Testis (tissue), 3 donors: Measurements from ENCODE around the gene KRT28. TPM values are rescaled to one million over a fixed set of nuclear protein-coding genes. Genes with fewer than 3 reads are reported as not detected.
"Not testable (repeated sequence)": the region's sequence is repeated elsewhere in the genome, so short reads cannot be mapped to it uniquely, and the experiment has no call there.

Experiments used
- DNase-seq: peaks from one replicate; pipeline ENCODE4 v3.0.0-alpha.2; 2019
- H3K27ac ChIP-seq, 2 donors: fragments of 200-600 bp; sonication (generic); one replicate each; pipeline ENCODE4 v1.5.1; 2019
- H3K27me3 ChIP-seq: fragments of 200-600 bp; sonication (generic); one replicate; pipeline ENCODE4 v1.5.1; 2019
- H3K36me3 ChIP-seq: fragments of 200-600 bp; sonication (generic); one replicate; pipeline ENCODE4 v1.5.1; 2017; ENCODE audit warnings: low read depth; ENCODE audit errors: missing control alignments
- H3K4me1 ChIP-seq: fragments of 200-600 bp; sonication (generic); one replicate; pipeline ENCODE4 v1.5.1; 2019
- H3K4me3 ChIP-seq, 2 donors: fragments of 200-600 bp; sonication (generic); one replicate each; pipeline ENCODE4 v1.5.1; 2017 to 2019
- H3K9me3 ChIP-seq: fragments of 200-600 bp; sonication (generic); one replicate; pipeline ENCODE4 v1.5.1; 2017
- POLR2A ChIP-seq: fragments of 450-650 bp; IDR thresholded peaks from one replicate; pipeline ENCODE4 v1.6.1; 2017; ENCODE audit warnings: antibody characterized with exemption, mild to moderate bottlenecking, moderate library complexity
- WGBS, 2 donors: methylation state at CpG; one replicate each; pipeline ENCODE4 v1.1.5; 2018; 5-methylcytosine and 5-hydroxymethylcytosine counted together
- intact Hi-C: fragments of 100-400 bp; cut with DNase I; formaldehyde crosslinking; loops from one replicate; pipeline ENCODE4 v1.15.1; 2023; ENCODE audit warnings: low total_unique reads
- polyA plus RNA-seq: library from polyadenylated mRNA; stranded (reverse); fragments of 350-450 nt; fragmentation: Illumina TruSeq; extraction: RNeasy Lipid Tissue Mini Kit (QIAGEN cat#74804); gene quantifications from one replicate; pipeline ENCODE4 v1.2.3, GENCODE V29; 2014; ENCODE audit warnings: low read depth, low replicate concordance; ENCODE audit not compliant: insufficient read depth
- total RNA-seq, 2 donors: library from RNA; depleted of rRNA; stranded (reverse); fragments of >200 nt; gene quantifications; one replicate each; pipeline ENCODE4 v1.2.3, GENCODE V29; 2016
- TF ChIP-seq, protein P1 (sequence below), 3 experiments: fragments of 450-650 bp in 2 of 3; fragments of 200-600 bp in 1 of 3; sonication (generic) in 1 of 3; IDR thresholded peaks; one replicate each; pipeline ENCODE4 v1.5.1; 2016 to 2019; ENCODE audit warnings: antibody characterized with exemption in 3 of 3, mild to moderate bottlenecking in 2 of 3, moderate library complexity in 1 of 3

KRT28 gene
- total and polyA plus RNA-seq, 3 donors from 2014 or later = 0.37 to 0.87 (median 0.43) TPM

DNA sequence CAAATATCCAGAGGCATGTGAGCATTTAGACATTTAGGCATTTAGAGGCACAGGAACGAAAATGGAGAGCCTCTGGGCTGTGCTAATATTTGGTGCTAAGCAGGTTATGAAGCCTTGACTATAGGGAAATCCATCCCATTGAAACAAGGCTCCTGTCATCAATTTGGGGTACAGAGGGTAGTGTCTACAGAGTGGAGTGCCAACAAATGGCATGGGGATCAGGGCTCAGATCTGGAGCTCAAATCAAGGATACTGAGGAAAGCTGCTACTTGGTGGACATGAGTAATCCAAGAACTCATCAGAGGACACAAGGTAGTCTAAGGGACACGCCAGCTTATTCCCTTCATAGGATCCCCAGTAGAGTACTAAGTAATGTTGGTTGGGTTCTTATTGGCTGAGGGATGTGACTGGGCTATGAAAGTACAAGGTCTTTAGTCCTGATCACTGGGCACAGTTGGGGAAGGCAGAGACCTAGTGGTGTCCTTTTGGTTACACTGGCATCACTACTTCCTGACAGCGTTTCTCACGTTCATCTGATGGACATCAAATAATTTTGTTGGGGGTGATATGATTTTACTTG, 17.4 kb upstream of the KRT28 start:
- no peak overlapping the region for H3K4me3 ChIP-seq
- no peak overlapping the region for H3K27ac ChIP-seq
- H3K27me3 ChIP-seq = no peaks in the 10 kb centered on the region
- no peak for TF ChIP-seq POLR2A
- TF ChIP-seq, protein P1, sequence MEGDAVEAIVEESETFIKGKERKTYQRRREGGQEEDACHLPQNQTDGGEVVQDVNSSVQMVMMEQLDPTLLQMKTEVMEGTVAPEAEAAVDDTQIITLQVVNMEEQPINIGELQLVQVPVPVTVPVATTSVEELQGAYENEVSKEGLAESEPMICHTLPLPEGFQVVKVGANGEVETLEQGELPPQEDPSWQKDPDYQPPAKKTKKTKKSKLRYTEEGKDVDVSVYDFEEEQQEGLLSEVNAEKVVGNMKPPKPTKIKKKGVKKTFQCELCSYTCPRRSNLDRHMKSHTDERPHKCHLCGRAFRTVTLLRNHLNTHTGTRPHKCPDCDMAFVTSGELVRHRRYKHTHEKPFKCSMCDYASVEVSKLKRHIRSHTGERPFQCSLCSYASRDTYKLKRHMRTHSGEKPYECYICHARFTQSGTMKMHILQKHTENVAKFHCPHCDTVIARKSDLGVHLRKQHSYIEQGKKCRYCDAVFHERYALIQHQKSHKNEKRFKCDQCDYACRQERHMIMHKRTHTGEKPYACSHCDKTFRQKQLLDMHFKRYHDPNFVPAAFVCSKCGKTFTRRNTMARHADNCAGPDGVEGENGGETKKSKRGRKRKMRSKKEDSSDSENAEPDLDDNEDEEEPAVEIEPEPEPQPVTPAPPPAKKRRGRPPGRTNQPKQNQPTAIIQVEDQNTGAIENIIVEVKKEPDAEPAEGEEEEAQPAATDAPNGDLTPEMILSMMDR (IDR thresholded peaks at IDR 0.05) = no peak
- no peaks in the 10 kb centered on the region for H3K9me3 ChIP-seq
- peaks cover 31% of the 10 kb centered on the region for H3K4me1 ChIP-seq
- WGBS, 2 donors = 91% methylated on average over 4 of the region's 4 CpGs
- H3K36me3 ChIP-seq = no peaks in the 10 kb centered on the region
- intact Hi-C loops = no loop called here
- no peak for DNase-seq

DNA sequence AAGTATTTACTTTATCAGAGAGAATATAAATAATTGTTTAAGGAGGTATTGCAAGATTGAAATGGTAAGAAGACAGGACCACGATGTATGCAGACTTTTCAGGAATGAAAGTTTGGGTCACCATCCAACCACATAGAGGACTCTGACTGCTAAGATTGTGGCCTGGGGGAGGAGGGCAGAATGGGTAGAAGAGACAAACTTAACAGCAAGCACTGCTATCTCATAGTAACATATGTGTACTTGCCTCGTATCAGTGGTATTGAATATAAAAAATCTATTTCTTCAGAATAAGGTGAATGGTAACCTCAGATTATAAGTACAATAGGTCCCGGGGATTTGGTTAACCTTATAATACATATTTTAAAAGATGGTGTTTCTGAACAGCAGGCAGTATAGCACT, 16.8 kb upstream of the KRT28 start:
- no peak overlapping the region for H3K27ac ChIP-seq
- H3K36me3 ChIP-seq = no peaks in the 10 kb centered on the region
- H3K4me1 ChIP-seq = peaks cover 25% of the 10 kb centered on the region
- H3K9me3 ChIP-seq = no peaks in the 10 kb centered on the region
- H3K27me3 ChIP-seq = no peaks in the 10 kb centered on the region
- TF ChIP-seq, protein P1 (IDR thresholded peaks at IDR 0.05) = no peak
- TF ChIP-seq POLR2A = no peak
- no peak overlapping the region for H3K4me3 ChIP-seq
- intact Hi-C loops = no loop called here
- DNase-seq = no peak
- WGBS, 2 donors = 82 to 92% methylated on average over 3 of the region's 3 CpGs

DNA sequence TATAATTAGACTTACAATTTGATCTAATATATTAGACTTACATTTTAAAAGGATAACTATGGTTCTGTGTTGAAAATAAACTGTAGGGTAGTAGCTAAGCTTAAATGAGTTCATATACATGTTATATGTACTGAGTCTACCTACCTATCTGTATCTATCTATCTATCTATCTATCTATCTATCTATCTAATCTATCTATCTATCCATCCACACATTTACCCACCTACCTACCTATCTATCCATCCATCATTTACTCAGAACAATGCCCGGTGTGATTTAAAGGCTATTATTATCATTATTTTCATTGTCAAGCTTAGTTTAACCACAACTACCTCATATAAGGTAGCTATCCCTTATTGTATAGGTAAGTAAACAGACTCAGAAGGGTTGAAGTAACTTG, 15.6 kb upstream of the KRT28 start:
- Histone ChIP-seq H3K27ac (no peak overlapping the region), H3K9me3 (no peaks in the 10 kb centered on the region), H3K36me3 (no peaks in the 10 kb centered on the region), H3K27me3 (no peaks in the 10 kb centered on the region), H3K4me3 (no peak overlapping the region), H3K4me1 (peaks cover 13% of the 10 kb centered on the region)
- 92 to 93% methylated on average over 1 of the region's 1 CpG for WGBS, 2 donors
- no peak for TF ChIP-seq POLR2A
- TF ChIP-seq, protein P1 (IDR thresholded peaks at IDR 0.05) = no peak
- intact Hi-C loops = no loop called here
- DNase-seq = no peak

DNA sequence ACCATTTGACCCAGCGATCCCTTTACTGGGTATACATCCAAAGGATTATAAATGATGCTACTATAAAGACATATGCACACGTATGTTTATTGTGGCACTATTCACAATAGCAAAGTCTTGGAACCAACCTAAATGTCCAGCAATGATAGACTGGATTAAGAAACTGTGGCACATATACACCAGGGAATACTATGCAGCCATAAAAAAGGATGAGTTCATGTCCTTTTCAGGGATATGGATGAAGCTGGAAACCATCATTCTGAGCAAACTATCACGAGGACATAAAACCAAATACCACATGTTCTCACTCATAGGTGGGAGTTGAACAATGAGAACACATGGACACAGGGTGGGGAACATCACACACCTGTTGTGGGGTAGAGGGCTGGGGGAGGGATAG, 14.9 kb upstream of the KRT28 start:
- DNase-seq, H3K9me3 ChIP-seq, intact Hi-C loops, H3K27me3 ChIP-seq, H3K4me3 ChIP-seq, H3K27ac ChIP-seq, H3K36me3 ChIP-seq: not testable (repeated sequence)
- H3K4me1 ChIP-seq = peaks cover 10% of the 10 kb centered on the region
- 89 to 90% methylated on average over 3 of the region's 3 CpGs for WGBS, 2 donors

DNA sequence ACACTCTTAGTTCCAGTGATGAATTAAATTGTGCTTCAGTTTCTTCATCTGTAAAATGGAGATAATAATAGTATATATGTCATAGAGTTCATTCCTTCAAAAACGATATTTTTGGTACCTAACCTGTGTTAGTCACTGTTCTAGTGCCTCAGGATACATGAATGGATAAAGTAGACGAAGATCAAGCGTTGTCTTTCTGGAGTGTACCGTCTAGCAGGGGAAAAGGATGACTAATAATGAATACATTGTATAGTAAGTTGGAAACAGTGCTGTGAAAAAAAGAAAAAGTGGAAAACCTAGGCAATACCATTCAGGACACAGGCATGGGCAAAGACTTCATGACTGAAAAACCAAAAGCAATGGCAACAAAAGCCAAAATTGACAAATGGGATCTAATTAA, 14.0 kb upstream of the KRT28 start:
- intact Hi-C loops = no loop called here
- Histone ChIP-seq H3K9me3 (no peaks in the 10 kb centered on the region), H3K4me1 (peaks cover 11% of the 10 kb centered on the region), H3K27ac (no peak overlapping the region), H3K27me3 (no peaks in the 10 kb centered on the region), H3K4me3 (no peak overlapping the region), H3K36me3 (no peaks in the 10 kb centered on the region)
- DNase-seq = no peak
- WGBS, 2 donors = 58 to 65% methylated on average over 4 of the region's 4 CpGs
- TF ChIP-seq, protein P1 (IDR thresholded peaks at IDR 0.05) = no peak
- TF ChIP-seq POLR2A = no peak
